Measurements from ENCODE around the gene MAP3K10.
"Not testable (repeated sequence)": the region's sequence is repeated elsewhere in the genome, so short reads cannot be mapped to it uniquely, and the experiment has no call there.

The MAP3K10 gene

GRCh38 chr19:40216777-40217026 lies 25.5 kb downstream of the MAP3K10 start:
- no peak for DNase-seq (ENCODE audit: low read depth in 1 of 2, low spot score in 1 of 2)

GRCh38 chr19:40217027-40217810 lies 26.0 kb downstream of the MAP3K10 start:
- no peak for DNase-seq (ENCODE audit: low read depth in 1 of 2, low spot score in 1 of 2)

- peak in 1 of 2 donors; percentile 35 for DNase-seq (ENCODE audit: low read depth in 1 of 2, low spot score in 1 of 2)
Observed at GRCh38 chr19:40217934-40218890, 27.0 kb downstream of the MAP3K10 start, which contains the start of gene TTC9B. Gene TTC9B (minus strand): TSS chr19:40218384. CDS start chr19:40218381, 3 bp downstream.

GRCh38 chr19:40219029-40219428 lies 27.8 kb downstream of the MAP3K10 start:
- not testable (repeated sequence) for DNase-seq (ENCODE audit: low read depth in 1 of 2, low spot score in 1 of 2)

- no peak for DNase-seq (ENCODE audit: low read depth in 1 of 2, low spot score in 1 of 2)
Observed at GRCh38 chr19:40219721-40220276, 28.6 kb downstream of the MAP3K10 start.

- no peak for DNase-seq (ENCODE audit: low read depth in 1 of 2, low spot score in 1 of 2)
Observed at GRCh38 chr19:40220674-40221073, 29.4 kb downstream of the MAP3K10 start.

GRCh38 chr19:40221858-40222619 lies 30.8 kb downstream of the MAP3K10 start:
- peak; percentile 49 for DNase-seq (ENCODE audit: low read depth in 1 of 2, low spot score in 1 of 2)

- DNase-seq (ENCODE audit: low read depth in 1 of 2, low spot score in 1 of 2) = peak in 1 of 2 donors; percentile 16
Observed at GRCh38 chr19:40223135-40223822, 32.1 kb downstream of the MAP3K10 start.

GRCh38 chr19:40224342-40225150 lies 33.3 kb downstream of the MAP3K10 start:
- DNase-seq (ENCODE audit: low read depth in 1 of 2, low spot score in 1 of 2) = no peak

GRCh38 chr19:40225440-40226305 lies 34.4 kb downstream of the MAP3K10 start:
- no peak for DNase-seq (ENCODE audit: low read depth in 1 of 2, low spot score in 1 of 2)

- DNase-seq (ENCODE audit: low read depth in 1 of 2, low spot score in 1 of 2) = no peak
Observed at GRCh38 chr19:40228346-40228745, 37.1 kb downstream of the MAP3K10 start.

- DNase-seq (ENCODE audit: low read depth in 1 of 2, low spot score in 1 of 2) = no peak
Observed at GRCh38 chr19:40228863-40229262, 37.6 kb downstream of the MAP3K10 start.

GRCh38 chr19:40229484-40229883 lies 38.3 kb downstream of the MAP3K10 start:
- no peak for DNase-seq (ENCODE audit: low read depth in 1 of 2, low spot score in 1 of 2)

GRCh38 chr19:40229926-40230417 lies 38.7 kb downstream of the MAP3K10 start:
- no peak for DNase-seq (ENCODE audit: low read depth in 1 of 2, low spot score in 1 of 2)

- no peak for DNase-seq (ENCODE audit: low read depth in 1 of 2, low spot score in 1 of 2)
Observed at GRCh38 chr19:40231057-40231456, 39.8 kb downstream of the MAP3K10 start.

- DNase-seq (ENCODE audit: low read depth in 1 of 2, low spot score in 1 of 2) = no peak
Observed at GRCh38 chr19:40231544-40232424, 40.6 kb downstream of the MAP3K10 start.

- DNase-seq (ENCODE audit: low read depth in 1 of 2, low spot score in 1 of 2) = no peak
Observed at GRCh38 chr19:40232479-40232878, 41.3 kb downstream of the MAP3K10 start.

Data from stimulated activated CD4-positive, alpha-beta T cell treated with anti-CD3 and anti-CD28 coated beads, Interleukin-15, amount 100 ng/mL, for 1 hour (primary cell).